ELR (cell line): ENCODE measurements around the gene URAD.

Experiments used
- DNase-seq: peaks from one replicate; pipeline ENCODE4 v3.0.0-alpha.2; 2015; ENCODE audit warnings: low read depth

The URAD gene

GRCh38 chr13:28000567-28000966 is 12.1 kb upstream of the URAD start:
- no peak for DNase-seq

DNA sequence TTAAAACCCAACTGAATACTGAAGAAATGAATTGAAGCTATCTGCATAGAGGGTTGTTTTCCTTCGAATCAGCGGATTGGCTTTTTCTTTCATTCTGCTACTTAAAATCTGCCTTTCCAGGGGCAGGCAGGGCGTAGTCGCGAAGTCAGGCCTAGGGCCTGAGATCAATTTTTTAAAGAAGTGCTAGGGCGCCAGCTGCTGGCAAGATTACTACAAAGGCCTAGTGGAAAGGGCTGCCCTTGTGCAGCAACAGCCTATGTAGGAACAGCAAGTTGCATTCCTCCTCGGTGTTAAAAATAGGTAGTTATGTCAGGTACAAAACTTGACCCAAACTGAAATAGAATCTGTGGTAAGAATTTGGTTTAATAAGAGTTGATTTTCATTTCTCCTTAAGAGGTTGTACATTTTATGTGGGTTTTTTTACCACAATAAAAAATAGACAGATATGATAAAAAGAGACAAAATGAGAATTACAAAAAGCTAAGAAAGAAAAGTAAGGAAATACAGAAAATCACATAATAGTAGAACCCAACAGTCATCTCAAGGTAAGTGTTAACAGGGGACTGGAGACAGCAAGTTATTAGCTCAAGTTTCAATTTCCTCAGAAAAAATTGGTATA is 9.5 kb upstream of the URAD start:
- DNase-seq, result peak; percentile 50

GRCh38 chr13:27991881-27992280 is 3.4 kb upstream of the URAD start:
- DNase-seq, result no peak

DNA sequence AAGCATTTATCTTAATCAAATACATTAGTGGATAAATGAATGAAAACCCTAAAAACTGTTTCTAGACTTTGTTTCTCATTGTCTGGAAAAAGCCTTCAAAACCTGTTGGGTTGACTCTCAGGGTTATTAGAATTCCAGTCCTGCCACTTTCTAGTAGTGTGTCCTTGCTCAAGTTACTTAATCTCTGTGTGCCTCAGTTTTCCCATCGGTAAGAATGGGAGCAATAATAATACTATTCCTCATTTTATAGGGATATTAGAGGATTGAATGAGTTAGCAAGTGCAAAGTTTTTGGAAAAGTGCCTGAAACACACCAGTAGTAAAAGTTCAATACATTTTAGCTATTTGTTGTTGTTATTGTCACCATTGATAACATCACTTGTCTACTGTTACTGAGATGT is 2.9 kb downstream of the URAD start:
- DNase-seq, result no peak

- no peak for DNase-seq
These were observed 6.1 kb downstream of the URAD start for GRCh38 chr13:27982361-27982760.

GRCh38 chr13:27981006-27981708 is 7.3 kb downstream of the URAD start:
- no peak for DNase-seq

DNA sequence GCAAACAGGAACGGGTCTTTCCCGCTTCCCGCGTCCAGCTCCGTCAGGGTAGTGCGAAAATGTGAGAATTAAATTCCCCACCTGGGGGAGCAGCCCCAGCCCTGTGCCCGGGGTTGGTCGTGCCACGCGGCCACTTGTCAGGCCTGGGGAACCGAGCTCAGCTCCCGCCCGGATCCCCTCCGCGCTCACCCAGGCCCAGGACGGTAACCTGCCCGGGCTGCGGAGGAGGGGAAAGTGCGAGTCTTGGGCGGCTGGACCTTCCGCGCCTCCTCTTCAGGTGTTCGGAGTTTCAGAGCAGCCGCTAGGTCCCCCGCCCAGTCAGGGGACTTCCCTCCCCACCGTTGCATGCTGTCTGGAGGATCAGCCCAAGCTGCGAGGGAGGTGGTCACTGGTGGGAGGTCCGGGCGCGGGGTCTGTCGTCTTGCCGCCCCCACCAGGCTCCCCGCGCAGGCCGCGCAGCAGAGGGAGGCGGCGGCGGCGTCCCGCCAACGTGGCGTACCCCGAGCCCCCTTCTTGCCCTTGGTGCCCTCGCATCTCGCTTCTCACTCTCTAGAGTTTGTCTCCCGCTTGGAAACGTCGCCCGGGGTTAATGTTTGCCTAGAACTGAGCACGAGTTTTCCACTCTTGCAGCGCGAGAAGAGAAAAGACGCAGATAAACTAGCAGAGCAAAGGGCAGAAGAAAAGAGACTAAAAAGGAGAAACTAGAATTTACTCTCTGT is 8.1 kb downstream of the URAD start:
- no peak for DNase-seq

GRCh38 chr13:27979765-27980279 is 8.7 kb downstream of the URAD start:
- DNase-seq, result no peak

DNA sequence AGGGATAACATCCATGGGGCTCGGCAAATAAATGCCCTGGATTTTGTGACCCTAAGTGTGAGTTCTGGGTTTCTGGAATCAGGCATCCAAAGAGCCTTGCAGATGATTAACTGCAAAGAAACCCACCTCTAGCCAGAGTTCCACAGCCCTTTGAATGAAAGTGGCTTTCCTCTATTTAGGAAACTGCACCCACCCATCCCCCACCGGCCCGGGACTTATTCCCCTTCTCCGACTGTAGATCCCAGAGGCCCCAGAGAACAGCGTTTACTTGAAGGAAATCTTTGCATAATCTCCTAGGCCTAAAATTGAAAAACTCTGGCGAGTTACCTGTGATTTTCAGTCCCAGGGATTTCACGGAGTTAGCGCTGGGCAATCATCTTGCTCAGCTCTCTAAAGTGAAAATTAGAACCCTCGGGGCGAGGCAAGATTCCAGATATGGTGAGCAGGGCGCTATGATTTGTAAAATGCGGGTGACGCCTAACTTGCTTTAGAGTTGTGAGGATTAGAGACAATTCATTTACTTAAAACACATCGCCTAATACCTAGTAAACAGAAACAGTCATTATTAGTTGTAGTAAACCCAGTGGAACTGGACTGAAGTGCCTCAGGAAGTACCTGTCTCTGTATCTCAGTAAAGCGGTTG is 9.4 kb downstream of the URAD start:
- no peak for DNase-seq

GRCh38 chr13:27978301-27978968 is 10.1 kb downstream of the URAD start:
- DNase-seq, result no peak

DNA sequence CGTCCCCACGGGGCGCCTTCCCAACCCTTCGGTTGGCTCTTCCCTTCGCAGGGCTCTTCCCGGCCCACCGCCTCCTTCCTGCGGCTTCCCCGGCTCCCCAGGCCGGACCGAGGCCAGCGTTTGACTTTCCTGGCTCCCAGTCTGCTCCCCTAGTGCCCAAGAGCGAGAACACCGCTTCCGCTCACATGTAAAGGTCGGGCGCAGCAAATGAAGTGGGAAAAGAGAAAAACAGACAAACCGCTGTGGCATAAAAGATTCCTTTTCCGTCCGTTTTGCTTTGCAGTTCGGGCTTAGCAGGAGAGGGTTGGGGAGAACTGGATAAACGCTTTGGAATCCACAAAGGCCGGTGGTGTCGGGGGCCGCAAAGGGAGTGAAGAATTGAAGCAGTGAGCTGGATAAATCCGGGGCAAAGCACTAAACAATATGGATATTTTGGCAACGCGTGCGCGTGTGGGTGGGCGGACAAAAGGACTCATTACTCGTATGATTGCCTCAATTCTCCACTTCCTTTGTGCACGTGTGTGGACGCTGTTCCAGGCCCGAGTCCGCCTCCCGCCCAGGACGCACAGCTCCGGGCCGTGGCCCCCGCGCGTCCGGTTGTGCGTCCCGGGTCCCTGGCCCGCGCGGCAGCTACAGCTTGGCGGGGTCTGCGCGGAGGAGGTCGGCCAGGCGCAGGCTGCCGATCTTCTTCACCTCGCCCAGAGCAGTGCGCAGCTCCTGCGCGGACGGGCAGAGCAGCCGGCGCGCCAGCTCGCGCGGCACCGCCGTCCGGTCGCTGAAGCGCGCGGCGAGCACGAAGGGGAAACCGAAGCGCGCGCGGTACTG is 10.8 kb downstream of the URAD start:
- no peak for DNase-seq

DNA sequence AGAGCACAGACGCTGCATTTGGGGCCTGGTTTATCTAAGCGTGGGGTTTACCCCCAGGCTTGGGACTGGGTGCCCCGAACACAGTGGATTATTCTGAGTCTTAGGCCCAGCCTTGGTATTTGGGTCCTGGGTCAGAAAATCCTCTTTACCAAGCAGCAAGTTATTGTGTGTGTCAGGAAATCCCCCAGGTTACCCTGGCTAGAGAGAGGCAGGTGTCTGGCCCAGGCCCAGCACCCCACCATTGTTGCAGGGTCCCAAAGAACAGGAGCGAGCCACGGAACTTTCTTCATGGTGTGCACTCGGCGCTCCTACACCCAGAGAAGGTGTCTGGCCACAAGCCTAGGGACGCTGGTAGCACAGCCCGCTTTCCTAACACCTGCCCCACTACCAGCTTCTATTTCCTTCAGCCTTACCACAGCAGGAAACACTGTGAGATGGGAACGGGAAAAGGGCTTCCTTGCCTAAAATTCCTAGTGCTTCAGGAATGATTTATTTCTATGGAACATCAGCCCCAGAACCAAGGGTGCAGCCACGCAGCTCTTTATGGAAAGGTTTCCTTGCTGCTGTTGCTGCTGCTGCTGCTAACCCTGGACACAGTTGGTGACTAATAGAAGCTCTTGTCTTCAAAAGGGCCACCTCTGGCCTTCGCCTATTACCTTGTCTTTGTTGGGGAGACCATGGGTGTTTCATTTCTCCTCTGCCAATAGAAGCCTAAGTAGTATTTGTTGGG is 12.0 kb downstream of the URAD start:
- DNase-seq, result no peak

DNA sequence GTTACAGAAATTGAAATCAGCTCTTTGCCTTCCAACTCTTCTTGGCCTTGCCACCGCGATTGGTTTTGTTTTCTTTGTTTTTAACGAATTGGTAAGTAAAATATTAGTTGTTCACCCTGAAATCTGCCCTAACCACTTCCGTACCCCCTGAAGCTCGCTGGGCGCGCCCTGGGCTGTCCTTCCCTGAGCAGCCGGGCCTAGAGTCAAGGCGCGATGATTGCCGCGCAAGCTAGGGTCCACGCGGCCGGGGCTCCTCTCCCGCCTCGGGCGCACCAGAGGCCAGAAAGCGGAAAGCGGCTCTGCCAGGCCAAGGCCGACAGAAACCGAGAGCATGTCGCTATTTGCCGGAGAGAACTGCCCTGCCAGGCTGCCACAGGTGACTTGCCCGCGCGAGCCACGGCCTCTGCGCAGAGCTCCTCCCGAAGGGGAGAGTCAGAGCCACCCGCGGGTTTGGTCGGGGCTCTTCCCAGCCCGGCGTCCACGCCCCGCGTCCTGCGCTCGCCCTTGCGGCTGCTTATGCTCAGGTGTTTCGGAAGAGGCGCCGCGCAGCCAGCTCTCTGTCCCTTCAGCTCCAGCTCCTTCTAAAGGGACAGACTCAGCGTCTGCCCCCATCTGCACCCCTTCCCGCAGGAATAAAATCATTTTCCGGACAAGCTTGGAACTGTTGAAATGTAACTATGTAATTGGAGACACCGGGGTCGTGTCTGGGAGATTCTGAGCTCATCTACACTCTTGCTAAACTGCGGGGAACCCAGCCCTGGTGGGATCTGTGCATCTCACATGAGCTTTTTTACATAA is 12.7 kb downstream of the URAD start:
- DNase-seq, result no peak

DNA sequence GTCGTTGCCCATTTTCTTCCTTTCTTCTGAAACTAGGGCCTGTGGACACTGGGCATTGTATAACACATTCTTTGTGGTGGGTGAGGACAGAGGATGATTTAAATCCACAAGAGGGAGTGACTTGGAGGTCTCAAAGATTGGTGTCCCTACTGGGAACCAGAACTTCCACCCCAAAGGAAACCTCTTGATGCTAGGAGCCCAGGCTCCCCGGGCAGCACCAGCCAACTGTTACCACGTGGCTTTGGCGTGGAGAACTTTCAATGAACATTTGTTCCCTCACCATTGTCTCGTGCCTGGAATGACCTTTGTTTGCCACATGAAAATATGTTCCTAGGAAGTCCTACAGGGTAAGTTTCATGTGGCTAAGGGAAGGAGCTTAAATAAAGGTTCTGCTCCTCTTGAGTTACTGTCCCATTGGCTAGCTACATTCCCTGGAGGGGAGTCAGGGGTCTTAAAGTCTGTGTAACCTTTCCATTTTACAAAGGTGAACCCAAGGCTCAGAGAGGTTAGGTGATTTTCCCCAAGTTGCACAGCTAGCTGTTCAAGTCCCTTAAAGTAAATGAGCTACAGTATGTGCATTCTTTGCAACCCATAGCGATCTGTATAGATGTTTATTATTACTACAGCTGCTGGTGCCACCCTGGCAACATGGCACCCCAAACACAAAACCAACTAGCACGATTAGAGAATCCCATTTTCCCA is 14.4 kb downstream of the URAD start:
- no peak for DNase-seq

GRCh38 chr13:27973291-27973690 is 15.2 kb downstream of the URAD start:
- DNase-seq, result no peak

- DNase-seq, result no peak
These were observed 16.0 kb downstream of the URAD start for GRCh38 chr13:27972478-27972820.

DNA sequence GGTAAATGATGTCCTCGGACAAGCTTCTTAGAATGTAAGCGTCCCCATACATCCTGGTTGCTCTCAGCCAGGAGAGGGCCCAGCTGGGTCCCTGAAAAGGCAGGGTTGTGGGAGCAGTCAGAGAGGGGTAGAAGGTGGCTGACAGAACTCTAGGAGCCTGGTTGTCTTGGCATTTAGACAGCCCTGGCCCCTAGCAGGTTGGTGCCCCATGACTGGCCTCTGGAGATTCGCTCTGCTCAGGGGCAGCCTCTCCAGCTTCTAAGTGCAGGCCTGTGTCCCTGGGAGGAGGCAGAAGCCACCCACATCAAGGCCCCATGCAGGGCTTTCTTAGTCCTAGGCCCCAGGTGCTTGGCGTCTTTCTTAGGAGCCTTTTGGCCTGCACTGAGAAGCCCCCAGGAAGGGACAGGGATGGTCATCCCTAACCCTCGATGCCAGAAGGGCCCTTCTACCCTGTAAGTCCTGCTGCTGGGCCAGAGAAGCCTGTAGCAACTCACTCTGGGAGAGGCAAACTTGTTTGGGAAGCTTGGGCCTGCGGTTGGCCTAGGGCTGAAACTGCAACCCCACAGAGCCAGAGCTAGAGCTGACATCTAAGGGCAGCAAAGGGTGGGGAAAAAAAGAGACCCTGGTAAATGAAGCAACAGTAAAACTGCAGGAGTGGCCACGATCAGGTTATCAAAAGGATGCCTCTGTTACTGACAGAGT is 16.6 kb downstream of the URAD start:
- DNase-seq, result no peak

DNA sequence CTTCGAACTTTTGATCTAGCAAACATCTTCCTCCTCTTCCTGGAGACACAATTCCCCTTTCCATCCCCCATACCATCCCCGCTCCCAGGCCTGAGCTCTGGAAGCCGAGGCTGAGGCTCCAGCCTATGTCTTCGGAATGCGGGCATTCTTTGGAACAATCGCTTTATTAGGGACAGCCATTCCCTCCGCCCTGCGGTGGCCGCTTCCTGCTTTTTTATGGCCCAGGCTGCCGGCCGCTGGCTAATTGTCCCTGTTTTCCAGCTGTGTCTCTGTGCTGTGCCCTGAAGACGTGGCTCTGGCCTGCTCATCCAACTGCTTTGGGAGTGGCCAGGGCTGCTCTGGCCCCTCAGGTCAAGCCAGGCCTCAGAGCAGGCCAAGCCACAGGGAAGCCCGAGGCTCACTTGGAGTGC is 17.3 kb downstream of the URAD start:
- DNase-seq, result no peak
